ENCODE measurements around the gene PRPF6. TPM values are rescaled to one million over a fixed set of nuclear protein-coding genes. Genes with fewer than 3 reads are reported as not detected.

PRPF6 gene
- total and polyA plus RNA-seq, 2 of the 13 experiments (the other 11 are each of a cell fraction or from before 2014, with no cell fraction given), result 63.7 to 101 TPM

GRCh38 chr20:64024141-64024990 is 43.4 kb downstream of the PRPF6 start (continued):
- TF ChIP-seq ZNF646 (CRISPR knock-in tag; IDR thresholded peaks at IDR 0.05) (0 out of 2 replicates have a peak, but pooled peaks have one; percentile 11), ZFP36L1 (CRISPR knock-in tag; IDR thresholded peaks at IDR 0.05) (no peak), ZNF574 (CRISPR knock-in tag; IDR thresholded peaks at IDR 0.05) (peak; percentile 77), NFRKB (IDR thresholded peaks at IDR 0.05) (0 out of 2 replicates have a peak, but pooled peaks have one; percentile 23), TAF1 (CRISPR knock-in tag; IDR thresholded peaks at IDR 0.05) (peak; percentile 70; the same call in 1 of the 2 replicates), ZNF460 (CRISPR knock-in tag; IDR thresholded peaks at IDR 0.05; ENCODE audit: borderline replicate concordance) (no peak; the same call in 1 of the 2 replicates), ZNF674 (CRISPR knock-in tag; IDR thresholded peaks at IDR 0.05; ENCODE audit: low read depth) (no peak), ATF7 (IDR thresholded peaks at IDR 0.05) (no peak), ATF7 (CRISPR knock-in tag; IDR thresholded peaks at IDR 0.05) (peak; percentile 26; the same call in 1 of the 2 replicates), ATRX (CRISPR knock-in tag; IDR thresholded peaks at IDR 0.05; ENCODE audit: borderline replicate concordance) (peak; percentile 93; the same call in 1 of the 2 replicates), ZNF737 (CRISPR knock-in tag; IDR thresholded peaks at IDR 0.05; ENCODE audit: borderline replicate concordance) (no peak), SKI (IDR thresholded peaks at IDR 0.05; ENCODE audit: partially characterized antibody) (peak; percentile 87), KDM6A (CRISPR knock-in tag; IDR thresholded peaks at IDR 0.05; ENCODE audit: low read depth) (peak; percentile 79; the same call in 1 of the 2 replicates), NFE2 (CRISPR knock-in tag; IDR thresholded peaks at IDR 0.05) (no peak), ATF7-NPFF (CRISPR knock-in tag; IDR thresholded peaks at IDR 0.05; ENCODE audit: low read depth) (peak; percentile 58; the same call in 1 of the 2 replicates), ATF5 (CRISPR knock-in tag; IDR thresholded peaks at IDR 0.05; ENCODE audit: low read depth) (peak; percentile 22; the same call in 1 of the 2 replicates)

Data from HepG2 (cell line).